CD8-positive, alpha-beta memory T cell (primary cell): ENCODE measurements around the gene ITGB8. TPM values are rescaled to one million over a fixed set of nuclear protein-coding genes. Genes with fewer than 3 reads are reported as not detected.

Experiments used
- CTCF ChIA-PET: fragments of 350-600 bp; sonication (Branson Sonifier 250); formaldehyde crosslinking; loops from one replicate; lab custom pipeline; 2021; ENCODE audit warnings: antibody characterized with exemption; lab: Charles Lee
- POLR2A ChIA-PET: fragments of 350-600 bp; sonication (Branson Sonifier 250); formaldehyde crosslinking; loops from one replicate; lab custom pipeline; 2021; ENCODE audit warnings: antibody characterized with exemption; lab: Charles Lee
- DNase-seq, 5 donors: peaks; one replicate each; pipeline versions ENCODE4 v3.0.0 to v3.0.0-alpha.2; 2020 to 2022; ENCODE audit warnings: mixed read lengths in 1 of 5
- H3K27ac ChIP-seq: one replicate; pipeline ENCODE4 v1.7.0; 2013; ENCODE audit warnings: low read depth, mild to moderate bottlenecking, low read length, moderate library complexity
- H3K27me3 ChIP-seq: 2 replicates; pipeline ENCODE4 v1.7.0; 2013; ENCODE audit warnings: low read length, mild to moderate bottlenecking; ENCODE audit not compliant: insufficient read depth, poor library complexity, severe bottlenecking
- H3K36me3 ChIP-seq: 2 replicates; pipeline ENCODE4 v1.7.0; 2013; ENCODE audit warnings: mild to moderate bottlenecking, low read length, moderate library complexity; ENCODE audit not compliant: insufficient read depth
- H3K4me1 ChIP-seq: 2 replicates; pipeline ENCODE4 v1.7.0; 2013; ENCODE audit warnings: mild to moderate bottlenecking, low read length, moderate library complexity; ENCODE audit not compliant: insufficient read depth
- H3K4me3 ChIP-seq: 2 replicates; pipeline ENCODE4 v1.7.0; 2013; ENCODE audit warnings: mild to moderate bottlenecking, low read length
- H3K9me3 ChIP-seq: 2 replicates; pipeline ENCODE4 v1.7.0; 2013; ENCODE audit warnings: mild to moderate bottlenecking, low read length
- H3K27ac Mint-ChIP-seq, 8 donors: one replicate each; pipeline ENCODE4 v1.8.0; 2020 to 2021; ENCODE audit warnings: mixed read lengths in 8 of 8, mild to moderate bottlenecking in 6 of 8, inconsistent platforms in 3 of 8, moderate library complexity in 3 of 8
- H3K27me3 Mint-ChIP-seq, 2 donors: one replicate each; pipeline ENCODE4 v1.8.0; 2020 to 2021; ENCODE audit warnings: mixed read lengths in 2 of 2, mild to moderate bottlenecking in 1 of 2, moderate library complexity in 1 of 2
- H3K36me3 Mint-ChIP-seq, 3 donors: one replicate each; pipeline ENCODE4 v1.8.0; 2020 to 2021; ENCODE audit warnings: mixed read lengths in 3 of 3, inconsistent platforms in 1 of 3, mild to moderate bottlenecking in 1 of 3
- H3K4me1 Mint-ChIP-seq, 3 donors: one replicate each; pipeline ENCODE4 v1.8.0; 2020 to 2021; ENCODE audit warnings: mixed read lengths in 3 of 3, inconsistent platforms in 1 of 3, mild to moderate bottlenecking in 1 of 3
- H3K4me3 Mint-ChIP-seq, 7 donors: one replicate each; pipeline ENCODE4 v1.8.0; 2020 to 2021; ENCODE audit warnings: mixed read lengths in 7 of 7, mild to moderate bottlenecking in 6 of 7, moderate library complexity in 4 of 7, inconsistent platforms in 2 of 7
- H3K9me3 Mint-ChIP-seq, 5 donors: one replicate each; pipeline ENCODE4 v1.8.0; 2020 to 2022; ENCODE audit warnings: mixed read lengths in 5 of 5, mild to moderate bottlenecking in 3 of 5, moderate library complexity in 2 of 5, inconsistent platforms in 1 of 5
- polyA plus RNA-seq: library from polyadenylated mRNA; unstranded; fragments of 300-500 nt; fragmentation: Illumina TruSeq; gene quantifications from one replicate; pipeline ENCODE4 v1.2.3, GENCODE V29; 2021
- total RNA-seq, 2 experiments: library from RNA; stranded (reverse); gene quantifications; one replicate each; pipeline ENCODE4 v1.2.3, GENCODE V29; 2021

The ITGB8 gene
- total and polyA plus RNA-seq, 3 experiments from 2014 or later, result 0.11 to 0.27 TPM; not detected in 1

DNA sequence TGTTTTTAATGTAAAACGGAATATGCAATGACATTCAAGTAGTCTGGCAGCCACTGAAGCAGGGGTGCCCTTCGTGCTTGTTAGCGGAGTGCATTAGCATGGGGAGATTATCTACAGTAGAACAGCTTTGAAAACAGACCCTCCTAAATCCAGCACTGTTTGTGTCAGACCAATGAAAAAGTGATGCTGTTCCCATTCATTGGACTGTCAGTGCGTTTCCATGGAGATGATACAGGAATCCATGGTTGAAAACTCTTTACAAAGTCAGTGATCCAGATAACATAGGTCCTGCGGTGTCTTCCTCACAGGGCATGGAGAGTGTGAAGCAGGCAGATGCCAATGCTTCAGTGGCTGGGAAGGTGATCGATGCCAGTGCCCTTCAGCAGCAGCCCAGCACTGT, 73.6 kb downstream of the ITGB8 start:
- Mint-ChIP-seq H3K27ac (no peak overlapping the region), H3K27me3 (no peaks in the 10 kb centered on the region), H3K4me3 (no peak overlapping the region), H3K9me3 (peaks cover 0 to 3% (median 0%) of the 10 kb centered on the region in 5 donors), H3K36me3 (no peaks in the 10 kb centered on the region), H3K4me1 (no peaks in the 10 kb centered on the region)
- ChIA-PET CTCF (no interaction called here), POLR2A (no interaction called here)
- Histone ChIP-seq H3K9me3 (no peaks in the 10 kb centered on the region), H3K4me3 (no peak overlapping the region), H3K27ac (no peak overlapping the region), H3K27me3 (no peaks in the 10 kb centered on the region), H3K36me3 (no peaks in the 10 kb centered on the region), H3K4me1 (no peaks in the 10 kb centered on the region)
- DNase-seq, result no peak

DNA sequence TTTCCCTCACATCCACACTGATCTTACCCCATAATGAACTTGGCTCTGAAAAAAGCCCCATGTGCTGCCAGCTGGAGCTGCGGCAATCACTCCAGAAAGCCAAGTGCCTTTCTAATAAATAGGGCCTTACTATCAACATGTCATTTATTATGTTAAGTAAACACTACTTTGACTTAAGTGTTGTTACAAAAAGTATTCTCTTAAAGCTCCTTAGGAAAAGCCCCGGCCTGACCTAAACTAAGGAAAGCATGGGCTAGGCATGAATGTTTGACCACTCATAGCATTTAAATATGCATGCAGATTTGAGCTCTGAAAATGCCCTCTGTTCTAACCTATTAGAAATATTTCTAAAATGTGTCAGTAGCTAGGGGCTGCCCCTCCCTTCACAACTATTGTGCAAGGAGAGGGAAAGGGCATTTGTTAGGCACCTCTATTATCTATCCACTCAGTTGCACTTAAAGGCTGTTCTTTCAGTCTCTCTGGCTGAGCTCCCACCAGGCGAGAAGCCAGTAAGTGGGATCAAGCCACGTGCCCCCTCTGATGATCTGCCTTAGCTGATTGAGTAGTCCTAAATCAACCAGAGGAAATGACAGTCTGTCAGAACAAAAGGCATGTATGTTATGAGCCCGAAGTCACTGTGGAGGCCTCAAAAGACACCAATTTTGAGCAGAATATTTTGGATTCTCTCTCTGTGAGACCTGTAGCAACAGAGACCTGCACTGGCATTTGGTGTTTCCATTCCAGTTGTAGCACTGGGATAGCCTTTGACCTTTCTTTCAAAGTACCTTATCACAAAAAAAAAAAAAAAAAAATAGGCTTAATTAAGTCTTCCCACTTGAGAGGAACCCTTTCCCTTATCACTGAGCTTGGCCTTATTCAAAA, 77.1 kb downstream of the ITGB8 start:
- no peak overlapping the region for H3K4me3 ChIP-seq
- Mint-ChIP-seq H3K9me3 (peaks cover 0 to 3% (median 0%) of the 10 kb centered on the region in 5 donors), H3K27me3 (no peaks in the 10 kb centered on the region), H3K27ac (no peak overlapping the region), H3K4me1 (no peaks in the 10 kb centered on the region), H3K36me3 (no peaks in the 10 kb centered on the region), H3K4me3 (no peak overlapping the region)
- H3K4me1 ChIP-seq, result no peaks in the 10 kb centered on the region
- no peaks in the 10 kb centered on the region for H3K9me3 ChIP-seq
- no peaks in the 10 kb centered on the region for H3K27me3 ChIP-seq
- no peaks in the 10 kb centered on the region for H3K36me3 ChIP-seq
- CTCF ChIA-PET, result no interaction called here
- H3K27ac ChIP-seq, result no peak overlapping the region
- POLR2A ChIA-PET, result no interaction called here
- DNase-seq, result no peak

DNA sequence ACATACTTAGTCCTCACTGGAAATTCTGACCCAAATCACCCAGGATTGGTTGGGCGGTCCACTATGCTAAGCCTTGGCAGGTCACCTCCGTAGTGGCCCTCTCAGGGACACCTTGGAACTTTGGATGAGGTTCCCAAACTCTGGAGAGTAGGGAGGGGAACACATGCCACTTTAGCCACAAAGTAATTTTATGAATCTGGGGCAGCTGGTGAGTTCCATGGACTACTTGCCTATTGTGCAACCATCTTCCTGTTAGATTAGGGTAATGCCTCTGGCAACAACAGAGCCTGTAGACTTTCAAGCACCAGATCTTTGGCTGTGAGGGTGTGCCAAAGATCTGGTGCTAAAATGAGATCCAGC, 77.7 kb downstream of the ITGB8 start:
- no peak for DNase-seq
- no peaks in the 10 kb centered on the region for H3K27me3 Mint-ChIP-seq
- H3K4me3 ChIP-seq, result no peak overlapping the region
- no peak overlapping the region for H3K27ac Mint-ChIP-seq
- no peaks in the 10 kb centered on the region for H3K36me3 ChIP-seq
- no peak overlapping the region for H3K4me3 Mint-ChIP-seq
- no peaks in the 10 kb centered on the region for H3K4me1 ChIP-seq
- H3K4me1 Mint-ChIP-seq, result no peaks in the 10 kb centered on the region
- H3K27ac ChIP-seq, result no peak overlapping the region
- H3K9me3 ChIP-seq, result no peaks in the 10 kb centered on the region
- no peaks in the 10 kb centered on the region for H3K36me3 Mint-ChIP-seq
- ChIA-PET POLR2A (no interaction called here), CTCF (no interaction called here)
- H3K27me3 ChIP-seq, result no peaks in the 10 kb centered on the region
- peaks cover 0 to 3% (median 0%) of the 10 kb centered on the region in 5 donors for H3K9me3 Mint-ChIP-seq

DNA sequence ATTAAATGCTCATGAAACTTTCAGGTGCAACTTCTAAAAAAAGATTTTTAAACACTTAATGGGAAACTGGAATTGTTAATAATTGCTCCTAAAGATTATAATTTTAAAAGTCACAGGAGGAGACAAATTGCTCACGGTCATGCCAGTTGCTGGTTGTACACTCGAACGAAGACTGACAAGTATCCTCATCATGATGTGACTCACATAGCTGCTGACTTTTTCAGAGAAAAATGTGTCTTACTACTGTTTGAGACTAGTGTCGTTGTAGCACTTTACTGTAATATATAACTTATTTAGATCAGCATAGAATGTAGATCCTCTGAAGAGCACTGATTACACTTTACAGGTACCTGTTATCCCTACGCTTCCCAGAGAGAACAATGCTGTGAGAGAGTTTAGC, 79.3 kb downstream of the ITGB8 start:
- CTCF ChIA-PET, result no interaction called here

DNA sequence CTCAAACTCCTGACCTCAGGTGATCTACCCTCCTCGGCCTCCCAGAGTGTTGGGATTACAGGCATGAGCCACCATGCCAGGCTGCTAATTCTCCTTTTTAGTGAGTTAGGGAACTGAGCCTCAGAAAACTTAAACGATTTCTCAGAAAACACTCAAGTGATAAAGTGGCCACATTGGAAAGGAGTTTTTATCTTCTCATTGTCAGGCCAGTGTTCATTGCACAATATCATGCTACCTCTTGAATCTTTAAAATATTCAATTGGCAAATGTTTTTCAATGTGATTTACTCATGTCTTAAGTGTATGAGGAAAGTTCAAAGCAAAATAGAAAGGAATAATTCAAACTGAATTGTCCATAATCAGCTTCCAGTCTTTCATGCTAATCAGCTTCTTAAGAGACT, 80.7 kb downstream of the ITGB8 start:
- no peaks in the 10 kb centered on the region for H3K9me3 ChIP-seq
- Mint-ChIP-seq H3K9me3 (peaks cover 0 to 3% (median 0%) of the 10 kb centered on the region in 5 donors), H3K36me3 (no peaks in the 10 kb centered on the region), H3K27me3 (no peaks in the 10 kb centered on the region), H3K4me1 (no peaks in the 10 kb centered on the region), H3K27ac (no peak overlapping the region), H3K4me3 (no peak overlapping the region)
- H3K4me3 ChIP-seq, result no peak overlapping the region
- H3K27me3 ChIP-seq, result no peaks in the 10 kb centered on the region
- H3K36me3 ChIP-seq, result no peaks in the 10 kb centered on the region
- POLR2A ChIA-PET, result no interaction called here
- H3K4me1 ChIP-seq, result no peaks in the 10 kb centered on the region
- no peak overlapping the region for H3K27ac ChIP-seq
- CTCF ChIA-PET, result no interaction called here
- no peak for DNase-seq

More for the DNA sequence above, 79.3 kb downstream of the ITGB8 start:
- DNase-seq, result no peak
- H3K4me1 Mint-ChIP-seq, result no peaks in the 10 kb centered on the region
- Histone ChIP-seq H3K36me3 (no peaks in the 10 kb centered on the region), H3K4me1 (no peaks in the 10 kb centered on the region), H3K4me3 (no peak overlapping the region), H3K27me3 (no peaks in the 10 kb centered on the region), H3K9me3 (no peaks in the 10 kb centered on the region), H3K27ac (no peak overlapping the region)
- no peak overlapping the region for H3K4me3 Mint-ChIP-seq
- no peaks in the 10 kb centered on the region for H3K27me3 Mint-ChIP-seq
- peaks cover 0 to 3% (median 0%) of the 10 kb centered on the region in 5 donors for H3K9me3 Mint-ChIP-seq
- H3K27ac Mint-ChIP-seq, result no peak overlapping the region
- H3K36me3 Mint-ChIP-seq, result no peaks in the 10 kb centered on the region
- POLR2A ChIA-PET, result no interaction called here

DNA sequence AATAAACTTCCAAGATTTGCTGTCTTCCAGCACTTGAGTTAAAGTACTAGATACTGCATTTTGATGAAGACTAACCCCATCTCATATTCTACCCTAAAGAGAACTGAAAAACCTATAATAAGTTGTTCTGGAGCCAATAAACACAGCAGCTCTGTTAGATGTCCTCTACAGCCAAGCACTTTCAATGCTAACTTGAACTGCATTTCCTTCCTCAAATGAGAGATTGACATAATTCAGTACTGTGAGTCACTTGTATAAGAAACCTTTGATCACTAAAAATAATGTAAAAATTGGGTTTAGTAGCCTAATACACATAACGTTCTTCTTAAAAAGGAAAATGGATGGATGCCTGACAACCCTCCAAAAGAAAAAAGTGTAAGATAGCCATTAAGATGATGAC, 81.3 kb downstream of the ITGB8 start:
- Mint-ChIP-seq H3K27ac (no peak overlapping the region), H3K36me3 (no peaks in the 10 kb centered on the region), H3K4me3 (no peak overlapping the region), H3K27me3 (no peaks in the 10 kb centered on the region), H3K9me3 (peaks cover 0 to 3% (median 0%) of the 10 kb centered on the region in 5 donors), H3K4me1 (no peaks in the 10 kb centered on the region)
- Histone ChIP-seq H3K4me3 (no peak overlapping the region), H3K27ac (no peak overlapping the region), H3K9me3 (no peaks in the 10 kb centered on the region), H3K4me1 (no peaks in the 10 kb centered on the region), H3K27me3 (no peaks in the 10 kb centered on the region), H3K36me3 (no peaks in the 10 kb centered on the region)
- DNase-seq, result no peak
- ChIA-PET CTCF (no interaction called here), POLR2A (no interaction called here)

DNA sequence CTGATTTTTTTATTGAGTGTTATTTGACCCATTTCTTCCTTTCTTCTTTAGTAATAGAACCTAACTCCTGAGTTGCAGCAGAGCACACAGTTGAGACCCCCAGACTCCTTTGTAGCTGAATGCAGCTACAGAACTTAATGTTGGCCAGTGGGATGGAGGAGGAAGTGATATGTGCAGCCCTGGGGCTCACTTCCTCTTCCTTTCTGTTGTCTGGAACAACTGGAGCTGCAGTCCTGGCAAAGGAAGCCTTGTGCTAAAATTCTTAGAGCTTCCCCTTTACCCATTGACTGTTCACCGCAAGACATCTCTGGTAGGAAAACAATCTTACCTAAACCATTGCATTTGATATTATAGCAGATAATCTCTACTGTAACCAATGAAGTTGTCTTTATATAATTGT, 86.6 kb downstream of the ITGB8 start:
- Histone ChIP-seq H3K27me3 (no peaks in the 10 kb centered on the region), H3K4me3 (no peak overlapping the region), H3K27ac (no peak overlapping the region), H3K4me1 (no peaks in the 10 kb centered on the region), H3K36me3 (no peaks in the 10 kb centered on the region), H3K9me3 (no peaks in the 10 kb centered on the region)
- ChIA-PET POLR2A (no interaction called here), CTCF (no interaction called here)
- Mint-ChIP-seq H3K27ac (no peak overlapping the region), H3K27me3 (peaks cover 0 to 1% of the 10 kb centered on the region in 2 donors), H3K9me3 (peaks cover 0 to 2% (median 0%) of the 10 kb centered on the region in 5 donors), H3K36me3 (no peaks in the 10 kb centered on the region), H3K4me1 (no peaks in the 10 kb centered on the region), H3K4me3 (no peak overlapping the region)
- DNase-seq, result no peak

DNA sequence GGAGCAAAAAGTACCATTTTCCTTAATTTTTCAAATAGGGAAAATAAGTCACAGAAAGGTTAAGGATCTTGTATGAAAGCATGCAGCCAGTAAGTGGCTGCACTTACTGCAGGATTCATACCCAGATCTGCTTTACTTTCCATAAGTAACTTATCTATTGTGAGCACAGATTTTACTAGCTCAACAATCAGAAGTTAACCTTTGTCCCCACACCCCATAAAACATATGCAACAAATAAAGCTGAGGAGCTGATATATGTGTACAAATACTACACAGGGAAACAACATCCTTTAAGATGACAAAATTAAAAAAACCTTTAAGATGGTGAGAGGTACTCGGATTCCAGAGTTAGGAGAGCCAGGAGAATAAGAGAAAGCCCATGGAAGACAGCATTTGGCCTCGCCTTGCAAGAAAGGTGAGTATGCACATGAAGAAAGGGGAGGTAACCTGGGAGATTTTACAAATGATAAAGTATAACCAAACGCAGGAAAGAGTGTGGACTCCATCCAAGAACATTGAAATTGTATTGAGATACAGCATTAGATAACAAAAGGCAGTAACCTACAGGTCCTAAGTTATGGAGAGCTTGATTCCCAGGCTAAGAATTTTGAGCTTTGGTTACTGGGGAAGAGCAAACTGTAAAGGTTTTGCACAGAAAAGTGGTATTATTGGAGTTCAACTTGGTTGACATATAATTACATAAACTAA, 87.1 kb downstream of the ITGB8 start:
- Histone ChIP-seq H3K27ac (no peak overlapping the region), H3K36me3 (no peaks in the 10 kb centered on the region), H3K9me3 (no peaks in the 10 kb centered on the region), H3K4me3 (no peak overlapping the region), H3K27me3 (no peaks in the 10 kb centered on the region), H3K4me1 (no peaks in the 10 kb centered on the region)
- ChIA-PET CTCF (no interaction called here), POLR2A (no interaction called here)
- no peak overlapping the region for H3K27ac Mint-ChIP-seq
- peaks cover 0 to 2% (median 0%) of the 10 kb centered on the region in 5 donors for H3K9me3 Mint-ChIP-seq
- DNase-seq, result no peak
- no peaks in the 10 kb centered on the region for H3K36me3 Mint-ChIP-seq
- H3K4me3 Mint-ChIP-seq, result no peak overlapping the region
- no peaks in the 10 kb centered on the region for H3K4me1 Mint-ChIP-seq
- H3K27me3 Mint-ChIP-seq, result peaks cover 0 to 1% of the 10 kb centered on the region in 2 donors
